CD14-positive monocyte (primary cell): ENCODE measurements around the gene ZNF326. TPM values are rescaled to one million over a fixed set of nuclear protein-coding genes. Genes with fewer than 3 reads are reported as not detected.

Source experiments
- DNase-seq, 3 donors: peaks; one replicate each; pipeline ENCODE4 v3.0.0-alpha.2; 2011 to 2022
- H2AFZ ChIP-seq: 2 replicates; pipeline ENCODE4 v1.6.0; 2012; ENCODE audit warnings: mild to moderate bottlenecking, low read depth, low read length, inconsistent platforms; ENCODE audit not compliant: insufficient read depth, poor library complexity, severe bottlenecking
- H3K27ac ChIP-seq, 2 donors: 1 replicate in 1 of 2; 2 replicates in 1 of 2; pipeline ENCODE4 v1.5.1; 2012 to 2013; ENCODE audit warnings: low read length in 2 of 2, control low read depth in 1 of 2, inconsistent platforms in 1 of 2, low read depth in 1 of 2, mild to moderate bottlenecking in 1 of 2
- H3K27me3 ChIP-seq, 2 donors: one replicate each; pipeline versions ENCODE4 v1.6.0 to v1.6.1; 2011 to 2013; ENCODE audit warnings: low read length in 2 of 2; ENCODE audit not compliant: control insufficient read depth in 2 of 2, insufficient read depth in 2 of 2
- H3K36me3 ChIP-seq, 2 donors: replicated peaks in 1 of 2; 1 replicate in 1 of 2; 2 replicates in 1 of 2; pipeline versions ENCODE4 v1.5.1 to v1.6.1; 2012 to 2013; ENCODE audit warnings: low read length in 2 of 2, control low read depth in 1 of 2, inconsistent platforms in 1 of 2, mild to moderate bottlenecking in 1 of 2; ENCODE audit not compliant: insufficient read depth in 2 of 2, control insufficient read depth in 1 of 2
- H3K4me1 ChIP-seq, 2 donors: 1 replicate in 1 of 2; 2 replicates in 1 of 2; pipeline versions ENCODE4 v1.5.1 to v1.6.1; 2012 to 2013; ENCODE audit warnings: low read length in 2 of 2, control low read depth in 1 of 2, inconsistent platforms in 1 of 2, mild to moderate bottlenecking in 1 of 2, moderate library complexity in 1 of 2; ENCODE audit not compliant: insufficient read depth in 2 of 2, control insufficient read depth in 1 of 2
- H3K4me2 ChIP-seq: replicated peaks from 2 replicates; pipeline ENCODE3; 2012; ENCODE audit warnings: low read length, moderate library complexity, mild to moderate bottlenecking; ENCODE audit not compliant: poor library complexity, severe bottlenecking; ENCODE audit errors: extremely low read depth
- H3K4me3 ChIP-seq, 3 experiments: fragments of 200-600 bp in 1 of 3; sonication (generic) in 1 of 3; replicated peaks in 1 of 3; 1 replicate in 2 of 3; 2 replicates in 1 of 3; pipeline ENCODE4 v1.5.1; 2011 to 2013; ENCODE audit warnings: low read length in 3 of 3, mild to moderate bottlenecking in 3 of 3, control low read depth in 2 of 3, low read depth in 2 of 3, inconsistent platforms in 1 of 3, moderate library complexity in 1 of 3
- H3K79me2 ChIP-seq: 2 replicates; pipeline ENCODE4 v1.6.0; 2012; ENCODE audit warnings: mild to moderate bottlenecking, control low read depth, inconsistent platforms, low read length, moderate library complexity; ENCODE audit not compliant: insufficient read depth
- H3K9ac ChIP-seq: 2 replicates; pipeline ENCODE4 v1.6.0; 2017; ENCODE audit warnings: low read length, mild to moderate bottlenecking; ENCODE audit not compliant: insufficient read depth, poor library complexity, severe bottlenecking
- H3K9me3 ChIP-seq, 2 donors: replicated peaks in 1 of 2; 1 replicate in 1 of 2; 2 replicates in 1 of 2; pipeline versions ENCODE4 v1.5.1 to v1.6.1; 2012 to 2013; ENCODE audit warnings: low read length in 2 of 2, control low read depth in 1 of 2; ENCODE audit not compliant: control insufficient read depth in 1 of 2, insufficient read depth in 1 of 2
- H4K20me1 ChIP-seq: 2 replicates; pipeline ENCODE4 v1.6.0; 2012; ENCODE audit warnings: mild to moderate bottlenecking, low read length, control low read depth, moderate library complexity; ENCODE audit not compliant: insufficient read depth
- H3K27ac Mint-ChIP-seq, 7 donors: one replicate each; pipeline ENCODE4 v1.8.0; 2020; ENCODE audit warnings: mild to moderate bottlenecking in 7 of 7, mixed read lengths in 7 of 7, moderate library complexity in 6 of 7, inconsistent platforms in 2 of 7
- H3K27me3 Mint-ChIP-seq, 3 donors: one replicate each; pipeline ENCODE4 v1.8.0; 2021 to 2022; ENCODE audit warnings: low read depth in 3 of 3, mild to moderate bottlenecking in 3 of 3, mixed read lengths in 3 of 3, moderate library complexity in 3 of 3, inconsistent platforms in 1 of 3
- H3K36me3 Mint-ChIP-seq, 2 donors: one replicate each; pipeline ENCODE4 v1.8.0; 2020; ENCODE audit warnings: mixed read lengths in 2 of 2, inconsistent platforms in 1 of 2, mild to moderate bottlenecking in 1 of 2
- H3K4me1 Mint-ChIP-seq: one replicate; pipeline ENCODE4 v1.8.0; 2020; ENCODE audit warnings: mild to moderate bottlenecking, mixed read lengths
- H3K4me3 Mint-ChIP-seq, 2 donors: one replicate each; pipeline ENCODE4 v1.8.0; 2020; ENCODE audit warnings: mild to moderate bottlenecking in 2 of 2, mixed read lengths in 2 of 2, moderate library complexity in 1 of 2
- H3K9me3 Mint-ChIP-seq, 7 donors: one replicate each; pipeline ENCODE4 v1.8.0; 2020 to 2022; ENCODE audit warnings: mixed read lengths in 7 of 7, mild to moderate bottlenecking in 6 of 7, moderate library complexity in 6 of 7, inconsistent platforms in 2 of 7
- CTCF ChIP-seq: fragments of 200-600 bp; IDR thresholded peaks from one replicate; pipeline ENCODE4 v1.8.0; 2022; ENCODE audit warnings: antibody characterized with exemption, mild to moderate bottlenecking
- WGBS: methylation state at CpG from one replicate; pipeline ENCODE4 v1.1.5; 2013; ENCODE audit warnings: missing lambda C conversion rate; ENCODE audit not compliant: insufficient coverage; 5-methylcytosine and 5-hydroxymethylcytosine counted together
- intact Hi-C, 2 donors: fragments of 100-400 bp; cut with micrococcal nuclease; formaldehyde crosslinking; loops; one replicate each; pipeline versions ENCODE4 v1.15.0 to v1.15.1; 2023
- polyA plus RNA-seq, 3 donors: library from polyadenylated mRNA; depleted of rRNA in 1 of 3; unstranded in 2 of 3; stranded (reverse) in 1 of 3; fragments of 300-500 nt in 2 of 3; fragments of >200 nt in 1 of 3; fragmentation: Illumina TruSeq in 2 of 3; gene quantifications; 1 replicate in 2 of 3; 2 replicates in 1 of 3; pipeline ENCODE4 v1.2.3, GENCODE V29; 2012 to 2021

Gene ZNF326
- polyA plus RNA-seq, 3 donors, result 3.8 to 5.0 (median 4.5) TPM

- Histone ChIP-seq H3K27ac (peak overlapping the region; percentile 90 to 94), H3K9ac (peak overlapping the region; percentile 99), H3K9me3 (no peaks in the 10 kb centered on the region), H3K27me3 (no peaks in the 10 kb centered on the region), H3K36me3 (peaks cover 8 to 15% of the 10 kb centered on the region in 2 donors), H3K4me2 (peak overlapping the region; percentile 78), H3K4me3 (peak overlapping the region; percentile 73 to 85 (median 78)), H4K20me1 (peaks cover 5% of the 10 kb centered on the region), H3K79me2 (peaks cover 43% of the 10 kb centered on the region), H2AFZ (peak overlapping the region; percentile 80), H3K4me1 (peaks cover 16 to 25% of the 10 kb centered on the region in 2 donors)
- 94% methylated on average over 3 of the region's 16 CpGs for WGBS
- DNase-seq, result no peak
- intact Hi-C loops, result loop anchor here (10.0 kb wide), 3 partner anchors 360 to 1010 kb away; partner anchors contain the start of gene LRRC8C (in 2 of the 2)
- Mint-ChIP-seq H3K4me1 (peaks cover 28% of the 10 kb centered on the region), H3K27me3 (peaks cover 0 to 4% (median 1%) of the 10 kb centered on the region in 3 donors), H3K4me3 (peak overlapping the region; percentile 95 to 97), H3K27ac (peak overlapping the region; percentile 92 to 98 (median 96)), H3K36me3 (peaks cover 7 to 12% of the 10 kb centered on the region in 2 donors), H3K9me3 (peaks cover 0 to 1% (median 0%) of the 10 kb centered on the region in 7 donors)
- no peak for TF ChIP-seq CTCF
Measured at GRCh38 chr1:89994231-89994804, 592 bp upstream of the ZNF326 start.

- Histone ChIP-seq H3K27ac (peak overlapping the region; percentile 90 to 94), H3K4me1 (peaks cover 16 to 25% of the 10 kb centered on the region in 2 donors), H3K9me3 (no peaks in the 10 kb centered on the region), H3K36me3 (peaks cover 8 to 25% of the 10 kb centered on the region in 2 donors), H3K27me3 (no peaks in the 10 kb centered on the region), H4K20me1 (peaks cover 19% of the 10 kb centered on the region), H3K79me2 (peaks cover 58% of the 10 kb centered on the region), H3K4me3 (peak overlapping the region; percentile 73 to 85 (median 78)), H2AFZ (peak overlapping the region; percentile 80), H3K4me2 (peak overlapping the region; percentile 78), H3K9ac (peak overlapping the region; percentile 99)
- H3K9me3 Mint-ChIP-seq, result peaks cover 0 to 1% (median 0%) of the 10 kb centered on the region in 7 donors
- peaks cover 22 to 23% of the 10 kb centered on the region in 2 donors for H3K36me3 Mint-ChIP-seq
- H3K4me1 Mint-ChIP-seq, result peaks cover 35% of the 10 kb centered on the region
- no peak for DNase-seq
- H3K27me3 Mint-ChIP-seq, result peaks cover 0 to 4% (median 1%) of the 10 kb centered on the region in 3 donors
- no peak for TF ChIP-seq CTCF
- intact Hi-C loops, result loop anchor here (10.0 kb wide), 3 partner anchors 361 to 1011 kb away; partner anchors contain the start of gene LRRC8C (in 2 of the 2)
- peak overlapping the region; percentile 92 to 99 (median 97) for H3K27ac Mint-ChIP-seq
- peak overlapping the region; percentile 97 to 99 for H3K4me3 Mint-ChIP-seq
- WGBS, result 0% methylated on average over 11 of the region's 15 CpGs
Measured at GRCh38 chr1:89995598-89996449, 914 bp downstream of the ZNF326 start.
